ENCODE measurements around the gene COL8A1.

The COL8A1 gene

GRCh38 chr3:99627062-99627826 is 11.2 kb upstream of the COL8A1 start:
- no peak for DNase-seq (ENCODE audit: insufficient read length, low spot score)
- no peak for FAIRE-seq
- no peak for TF ChIP-seq CTCF (IDR thresholded peaks at IDR 0.05; ENCODE audit: insufficient read depth, missing control alignments)

- FAIRE-seq (no peak), DNase-seq (ENCODE audit: insufficient read length, low spot score) (no peak)
- TF ChIP-seq CTCF (IDR thresholded peaks at IDR 0.05; ENCODE audit: insufficient read depth, missing control alignments) = no peak
Observed at GRCh38 chr3:99630815-99631214, 7.6 kb upstream of the COL8A1 start.

GRCh38 chr3:99633887-99634558 is 4.4 kb upstream of the COL8A1 start:
- DNase-seq (ENCODE audit: insufficient read length, low spot score) = no peak
- no peak for FAIRE-seq

GRCh38 chr3:99634881-99635280 is 3.5 kb upstream of the COL8A1 start:
- TF ChIP-seq CTCF (IDR thresholded peaks at IDR 0.05; ENCODE audit: insufficient read depth, missing control alignments) = no peak
- FAIRE-seq (no peak), DNase-seq (ENCODE audit: insufficient read length, low spot score) (no peak)

More at GRCh38 chr3:99633887-99634558, 4.4 kb upstream of the COL8A1 start:
- TF ChIP-seq CTCF (IDR thresholded peaks at IDR 0.05; ENCODE audit: insufficient read depth, missing control alignments) = no peak

- no peak for TF ChIP-seq CTCF (IDR thresholded peaks at IDR 0.05; ENCODE audit: insufficient read depth, missing control alignments)
- DNase-seq (ENCODE audit: insufficient read length, low spot score) = no peak
- no peak for FAIRE-seq
Observed at GRCh38 chr3:99635348-99635747, 3.0 kb upstream of the COL8A1 start.

- FAIRE-seq (no peak), DNase-seq (ENCODE audit: insufficient read length, low spot score) (no peak)
- TF ChIP-seq CTCF (IDR thresholded peaks at IDR 0.05; ENCODE audit: insufficient read depth, missing control alignments) = no peak
Observed at GRCh38 chr3:99637016-99637367, 1.4 kb upstream of the COL8A1 start.

Measured in D721Med (cell line).